Motor neuron (in vitro differentiated cells): ENCODE results near the gene TCHHL1. TPM values are rescaled to one million over a fixed set of nuclear protein-coding genes. Genes with fewer than 3 reads are reported as not detected.

Experiments used
- ATAC-seq, 8 experiments: fragments of 200-7000 bp; cut with Tn5 transposase; replicated peaks in 6 of 8; 2 replicates each; pipeline ENCODE4 v1.8.0; 2021; ENCODE audit warnings: mild to moderate bottlenecking in 8 of 8, moderate library complexity in 8 of 8
- H3K27ac ChIP-seq, 2 donors: fragments of 250-450 bp; sonication (Bioruptor Pico); 2 replicates each; pipeline ENCODE4 v1.9.0; 2021; ENCODE audit warnings: antibody characterized with exemption in 2 of 2, mild to moderate bottlenecking in 2 of 2, moderate library complexity in 1 of 2
- H3K4me1 ChIP-seq, 2 donors: fragments of 250-450 bp; sonication (Bioruptor Pico); replicated peaks in 1 of 2; 2 replicates each; pipeline ENCODE4 v1.6.1; 2021; ENCODE audit warnings: antibody characterized with exemption in 2 of 2, mild to moderate bottlenecking in 2 of 2, moderate library complexity in 1 of 2
- H3K4me3 ChIP-seq, 5 donors: fragments of 250-450 bp; sonication (Bioruptor Pico); 2 replicates each; pipeline ENCODE4 v1.9.0; 2021; ENCODE audit warnings: antibody characterized with exemption in 5 of 5, mild to moderate bottlenecking in 5 of 5, moderate library complexity in 4 of 5
- WGBS, 10 experiments: fragments of 450-650 bp; shearing (Covaris generic); methylation state at CpG; one replicate each; pipeline ENCODE4 v1.0.0; 2022; 5-methylcytosine and 5-hydroxymethylcytosine counted together
- in situ Hi-C, 9 experiments: fragments of 400-800 bp; cut with MboI; loops; one replicate each; pipeline ENCODE4 v1.15.0; 2021; ENCODE audit warnings: low sequenced_read_pairs in 9 of 9, low pct_unique_long_range_greater_than_20kb in 2 of 9; ENCODE audit not compliant: unreplicated experiment in 9 of 9
- total RNA-seq, 8 experiments: library from RNA; unstranded; fragments of 300-600 nt; gene quantifications; 2 replicates each; pipeline versions ENCODE4 v1.2.3 to v1.2.4, GENCODE V29; 2022

TCHHL1 gene
- total RNA-seq: under 1 TPM in 4 of 8 experiments, not detected in 4; 0.13 to 0.43 (median 0.17) TPM

GRCh38 chr1:152089014-152089674 lies at the start of gene TCHHL1:
Gene TCHHL1 (minus strand): TSS chr1:152089064. CDS start chr1:152088143, 921 bp downstream.
- 21 to 78% (median 47%) methylated on average over 2 to 5 of the region's 5 CpGs; no CpG with 5 or more reads in 2 of the 10 experiments for WGBS, 10 experiments

GRCh38 chr1:152137215-152137614 lies 48.4 kb upstream of the TCHHL1 start:
- Histone ChIP-seq H3K4me1 (no peaks in the 10 kb centered on the region), H3K4me3 (no peak overlapping the region), H3K27ac (no peak overlapping the region)
- ATAC-seq: peak in 2 of 8 experiments; percentile 59 to 85
- in situ Hi-C loops: no loop called here

More at GRCh38 chr1:152089014-152089674, at the start of gene TCHHL1:
- Histone ChIP-seq H3K4me3 (no peak within 1 kb of the TSS), H3K4me1 (no peaks in the 10 kb centered on the region), H3K27ac (no peak within 1 kb of the TSS)
- ATAC-seq: no peak
- in situ Hi-C loops: no loop called here

DNA sequence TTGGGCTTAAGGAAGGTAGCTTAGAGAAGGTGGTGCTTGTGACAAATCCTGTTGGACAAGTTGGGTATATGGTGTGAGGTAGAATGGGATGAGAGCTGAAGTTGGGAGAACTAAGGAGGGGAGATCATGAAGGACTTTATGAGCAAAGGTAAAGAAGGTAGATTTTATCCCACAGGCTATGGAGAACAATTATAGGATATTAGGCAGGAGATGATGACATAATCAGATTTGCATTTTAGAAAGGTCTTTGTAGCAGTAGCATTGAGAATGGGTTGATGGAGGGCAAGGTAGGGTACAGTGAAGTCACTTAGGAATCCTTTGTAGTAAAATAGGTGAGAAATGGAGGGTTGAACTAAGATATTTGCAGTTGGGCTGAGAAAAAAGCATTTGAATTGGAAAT lies 41.3 kb upstream of the TCHHL1 start:
- Histone ChIP-seq H3K4me1 (no peaks in the 10 kb centered on the region), H3K27ac (no peak overlapping the region), H3K4me3 (no peak overlapping the region)
- in situ Hi-C loops: no loop called here
- ATAC-seq: no peak

GRCh38 chr1:152127673-152128072 lies 38.8 kb upstream of the TCHHL1 start:
- in situ Hi-C loops: no loop called here
- peak in 2 of 8 experiments; percentile 99 for ATAC-seq
- Histone ChIP-seq H3K4me3 (no peak overlapping the region), H3K27ac (no peak overlapping the region), H3K4me1 (no peaks in the 10 kb centered on the region)

GRCh38 chr1:152125834-152126443 lies 37.1 kb upstream of the TCHHL1 start:
- no peak for ATAC-seq
- 26 to 91% (median 50%) methylated on average over 3 to 6 of the region's 6 CpGs; no CpG with 5 or more reads in 2 of the 10 experiments for WGBS, 10 experiments

GRCh38 chr1:152118915-152119314 lies 30.1 kb upstream of the TCHHL1 start:
- no peak overlapping the region for H3K4me3 ChIP-seq
- in situ Hi-C loops: no loop called here
- WGBS, 10 experiments: 43 to 100% (median 71%) methylated on average over 1 of the region's 1 CpG; no CpG with 5 or more reads in 4 of the 10 experiments
- H3K4me1 ChIP-seq: no peaks in the 10 kb centered on the region
- H3K27ac ChIP-seq: no peak overlapping the region
- ATAC-seq: no peak

More at GRCh38 chr1:152125834-152126443, 37.1 kb upstream of the TCHHL1 start:
- in situ Hi-C loops: no loop called here
- Histone ChIP-seq H3K4me3 (no peak overlapping the region), H3K4me1 (no peaks in the 10 kb centered on the region), H3K27ac (no peak overlapping the region)

DNA sequence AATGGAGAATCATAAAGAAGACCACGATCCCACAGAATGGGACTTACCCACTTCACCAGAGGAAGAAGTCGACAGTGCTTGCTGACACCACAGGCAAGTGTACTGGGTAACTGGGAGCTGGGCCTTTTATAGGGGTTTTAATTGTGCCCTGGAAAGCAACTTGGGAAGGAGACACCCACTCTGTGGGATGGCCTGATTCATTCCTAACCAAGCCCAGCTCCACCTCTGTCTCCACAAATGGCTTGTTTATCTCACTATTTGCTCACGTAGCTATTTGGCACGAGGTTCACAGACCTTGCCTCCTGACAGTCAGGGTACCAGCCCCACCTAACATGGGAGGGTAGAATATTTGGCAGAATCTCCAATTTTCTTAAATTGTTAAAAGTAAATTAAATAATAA lies 26.5 kb upstream of the TCHHL1 start, which contains the start of gene TCHH:
TCHH (minus strand) TSS at position 101 of the 400 bp plus-strand sequence. CDS start 1,364 bp downstream, outside the sequence.
- 11 to 100% (median 46%) methylated on average over 1 to 4 of the region's 4 CpGs; no CpG with 5 or more reads in 3 of the 10 experiments for WGBS, 10 experiments
- ATAC-seq: no peak
- no peak within 1 kb of the TSS for H3K27ac ChIP-seq
- peaks cover 5 to 9% of the 10 kb centered on the region in 2 donors for H3K4me1 ChIP-seq
- H3K4me3 ChIP-seq: no peak within 1 kb of the TSS
- in situ Hi-C loops: no loop called here

- peak overlapping the region in 4 of 5 donors; percentile 26 to 45 (median 33) for H3K4me3 ChIP-seq
- 9 to 56% (median 26%) methylated on average over 4 to 13 of the region's 13 CpGs for WGBS, 10 experiments
Measured at GRCh38 chr1:152112885-152113432, 24.1 kb upstream of the TCHHL1 start.

DNA sequence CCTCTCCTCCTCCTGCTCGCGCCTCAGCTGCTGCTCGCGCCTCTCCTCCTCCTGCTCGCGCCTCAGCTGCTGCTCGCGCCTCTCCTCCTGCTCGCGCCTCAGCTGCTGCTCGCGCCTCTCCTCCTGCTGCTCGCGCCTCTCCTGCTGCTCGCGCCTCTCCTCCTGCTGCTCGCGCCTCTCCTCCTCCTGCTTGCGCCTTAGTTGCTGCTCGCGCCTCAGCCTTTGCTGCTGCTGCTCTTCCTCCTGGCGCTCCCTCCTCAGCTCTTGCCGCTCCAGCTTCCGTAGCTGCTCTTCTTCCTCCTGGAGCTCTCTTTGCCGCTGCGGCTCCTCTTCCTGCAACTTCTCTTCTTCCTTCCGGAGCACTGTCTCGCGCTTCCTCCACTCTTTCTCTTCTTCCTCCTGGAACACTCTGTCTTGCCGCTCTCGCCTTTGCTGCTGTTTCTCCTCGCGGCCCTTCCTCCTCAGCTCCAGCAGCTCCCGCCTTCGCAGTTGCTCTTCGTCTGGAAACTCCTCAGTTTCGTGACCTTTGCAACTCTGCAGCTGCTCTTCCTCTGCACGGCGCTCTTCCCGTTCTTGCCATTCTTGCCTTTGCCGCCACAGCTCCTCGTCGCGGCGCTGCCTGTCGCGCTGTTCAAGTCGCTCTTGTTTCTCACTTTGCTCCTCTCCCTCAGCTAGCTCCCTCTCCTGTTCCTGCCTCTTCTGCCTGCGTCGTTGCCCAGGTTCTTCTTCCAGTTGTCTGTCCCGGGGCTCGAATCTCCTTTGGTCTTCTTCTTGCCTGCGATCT lies 23.4 kb upstream of the TCHHL1 start:
- peaks cover 5 to 9% of the 10 kb centered on the region in 2 donors for H3K4me1 ChIP-seq
- H3K4me3 ChIP-seq: peak overlapping the region; percentile 26 to 45 (median 32)
- WGBS, 10 experiments: 0 to 40% (median 4%) methylated on average over 11 to 47 of the region's 53 CpGs
- in situ Hi-C loops: no loop called here
- ATAC-seq: peak in 2 of 8 experiments; percentile 3 to 8
- H3K27ac ChIP-seq: no peak overlapping the region

More at GRCh38 chr1:152112885-152113432, 24.1 kb upstream of the TCHHL1 start:
- Histone ChIP-seq H3K4me1 (peaks cover 5 to 9% of the 10 kb centered on the region in 2 donors), H3K27ac (no peak overlapping the region)
- peak in 2 of 8 experiments; percentile 6 to 8 for ATAC-seq
- in situ Hi-C loops: no loop called here

GRCh38 chr1:152111515-152111968 lies 22.7 kb upstream of the TCHHL1 start:
- ATAC-seq: peak; percentile 3 to 78 (median 52)
- WGBS, 10 experiments: 0 to 2% (median 0%) methylated on average over 2 to 32 of the region's 44 CpGs; no CpG with 5 or more reads in 6 of the 10 experiments
- peak overlapping the region in 1 of 2 donors; percentile 29 for H3K27ac ChIP-seq
- peaks cover 5 to 9% of the 10 kb centered on the region in 2 donors for H3K4me1 ChIP-seq
- peak overlapping the region; percentile 26 to 45 (median 35) for H3K4me3 ChIP-seq
- in situ Hi-C loops: no loop called here

- WGBS, 10 experiments: 0 to 38% (median 3%) methylated on average over 3 to 53 of the region's 60 CpGs
- ATAC-seq: peak; percentile 10 to 67 (median 45)
Measured at GRCh38 chr1:152110860-152111514, 22.1 kb upstream of the TCHHL1 start.

DNA sequence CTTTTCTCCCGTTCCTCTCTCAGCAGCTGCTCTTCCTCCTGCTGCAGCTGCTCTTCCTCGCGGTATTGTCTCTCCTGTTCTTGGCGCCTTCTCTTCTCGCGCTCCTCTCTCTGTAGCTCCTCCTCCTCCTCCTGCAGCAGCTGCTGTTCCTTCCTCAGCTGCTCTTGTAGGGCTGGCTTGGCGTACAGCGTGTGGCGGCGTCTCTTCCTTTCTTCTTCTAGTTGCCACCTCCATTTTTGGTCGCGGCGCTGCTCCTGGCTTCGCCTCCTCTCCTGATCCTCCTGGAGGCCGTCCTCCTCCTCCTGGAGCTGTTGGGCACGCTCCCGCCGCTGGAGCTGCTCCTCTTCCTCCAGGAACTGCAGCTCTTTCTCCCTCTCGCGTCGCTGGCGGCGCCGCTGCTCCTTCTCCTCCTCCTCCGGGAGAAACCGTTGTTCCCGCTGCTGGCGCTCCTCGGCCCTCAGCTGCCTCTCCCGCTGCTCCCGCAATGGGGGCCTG lies 21.5 kb upstream of the TCHHL1 start:
- in situ Hi-C loops: no loop called here
- H3K4me1 ChIP-seq: peaks cover 5 to 9% of the 10 kb centered on the region in 2 donors
- peak overlapping the region; percentile 26 to 45 (median 35) for H3K4me3 ChIP-seq
- peak in 6 of 8 experiments; percentile 10 to 58 (median 28) for ATAC-seq
- no peak overlapping the region for H3K27ac ChIP-seq
- WGBS, 10 experiments: 0 to 33% (median 4%) methylated on average over 1 to 22 of the region's 31 CpGs

More at GRCh38 chr1:152110860-152111514, 22.1 kb upstream of the TCHHL1 start:
- H3K4me1 ChIP-seq: peaks cover 5 to 9% of the 10 kb centered on the region in 2 donors
- in situ Hi-C loops: no loop called here
- peak overlapping the region in 1 of 2 donors; percentile 29 for H3K27ac ChIP-seq
- H3K4me3 ChIP-seq: peak overlapping the region; percentile 26 to 45 (median 35)
